ENCODE data around the gene PTPRM. TPM values are rescaled to one million over a fixed set of nuclear protein-coding genes. Genes with fewer than 3 reads are reported as not detected.

Gene PTPRM
- total and polyA plus RNA-seq, 4 donors: 61.1 to 146 (median 87.5) TPM

DNA sequence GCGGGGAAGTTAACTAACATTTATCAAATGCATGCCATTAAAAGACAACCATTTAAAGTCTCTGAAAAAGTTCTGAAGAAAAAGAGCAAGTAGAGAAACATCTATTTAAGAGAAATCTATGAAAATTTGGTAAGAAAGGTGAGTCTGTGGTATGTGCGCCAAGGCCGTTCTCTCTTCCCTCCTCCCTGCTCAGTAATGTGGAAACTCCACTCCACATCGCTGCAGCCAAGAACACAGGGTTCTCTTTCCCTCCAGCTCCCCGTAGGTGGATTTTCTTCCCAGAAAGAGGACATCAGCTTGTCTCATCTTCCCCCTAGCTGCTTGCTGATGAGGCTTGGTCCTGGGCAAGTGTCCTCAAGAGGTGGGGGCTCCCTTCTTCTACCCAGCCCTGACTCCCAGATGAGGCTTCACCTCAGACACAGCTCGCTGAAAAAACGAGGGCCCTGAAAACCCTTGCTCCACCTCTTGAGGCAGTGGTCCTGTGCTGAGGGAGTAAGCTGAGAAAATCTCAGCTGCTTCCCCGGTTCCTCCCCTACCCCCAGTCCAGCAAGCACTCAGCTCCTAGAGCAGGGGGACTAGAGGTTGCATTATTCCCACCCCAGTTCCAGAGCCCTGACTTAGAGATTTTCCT lies 45.8 kb upstream of the PTPRM start:
- ATAC-seq (ENCODE audit: insufficient read depth, low FRiP score): no peak
- Histone ChIP-seq H3K4me3 (no peak overlapping the region), H3K9ac (ENCODE audit: insufficient read depth in 1 of 2, low read length in 2 of 2) (no peak overlapping the region), H3K27ac (ENCODE audit: low read depth in 1 of 2, low read length in 1 of 2) (no peak overlapping the region), H3K9me3 (ENCODE audit: control insufficient read depth in 4 of 4, insufficient read depth in 3 of 4, low read length in 3 of 4) (no peaks in the 10 kb centered on the region), H3K27me3 (ENCODE audit: control insufficient read depth in 3 of 3, insufficient read depth in 3 of 3, low read length in 2 of 3) (no peaks in the 10 kb centered on the region), H3K36me3 (ENCODE audit: control insufficient read depth in 4 of 4, insufficient read depth in 4 of 4, low read length in 4 of 4) (no peaks in the 10 kb centered on the region), H3K4me1 (ENCODE audit: control insufficient read depth in 5 of 5, insufficient read depth in 5 of 5, low read length in 5 of 5) (no peaks in the 10 kb centered on the region)
- WGBS, 2 donors: 85 to 94% methylated on average over 8 of the region's 8 CpGs
- peak in 1 of 3 donors; percentile 17 for DNase-seq
- TF ChIP-seq, protein P1, sequence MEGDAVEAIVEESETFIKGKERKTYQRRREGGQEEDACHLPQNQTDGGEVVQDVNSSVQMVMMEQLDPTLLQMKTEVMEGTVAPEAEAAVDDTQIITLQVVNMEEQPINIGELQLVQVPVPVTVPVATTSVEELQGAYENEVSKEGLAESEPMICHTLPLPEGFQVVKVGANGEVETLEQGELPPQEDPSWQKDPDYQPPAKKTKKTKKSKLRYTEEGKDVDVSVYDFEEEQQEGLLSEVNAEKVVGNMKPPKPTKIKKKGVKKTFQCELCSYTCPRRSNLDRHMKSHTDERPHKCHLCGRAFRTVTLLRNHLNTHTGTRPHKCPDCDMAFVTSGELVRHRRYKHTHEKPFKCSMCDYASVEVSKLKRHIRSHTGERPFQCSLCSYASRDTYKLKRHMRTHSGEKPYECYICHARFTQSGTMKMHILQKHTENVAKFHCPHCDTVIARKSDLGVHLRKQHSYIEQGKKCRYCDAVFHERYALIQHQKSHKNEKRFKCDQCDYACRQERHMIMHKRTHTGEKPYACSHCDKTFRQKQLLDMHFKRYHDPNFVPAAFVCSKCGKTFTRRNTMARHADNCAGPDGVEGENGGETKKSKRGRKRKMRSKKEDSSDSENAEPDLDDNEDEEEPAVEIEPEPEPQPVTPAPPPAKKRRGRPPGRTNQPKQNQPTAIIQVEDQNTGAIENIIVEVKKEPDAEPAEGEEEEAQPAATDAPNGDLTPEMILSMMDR (IDR thresholded peaks at IDR 0.05; ENCODE audit: control extremely low read depth, extremely low read depth): no peak

GRCh38 chr18:7523772-7524171 lies 43.3 kb upstream of the PTPRM start:
- Histone ChIP-seq H3K9me3 (ENCODE audit: control insufficient read depth in 4 of 4, insufficient read depth in 3 of 4, low read length in 3 of 4) (no peaks in the 10 kb centered on the region), H3K36me3 (ENCODE audit: control insufficient read depth in 4 of 4, insufficient read depth in 4 of 4, low read length in 4 of 4) (no peaks in the 10 kb centered on the region), H3K27me3 (ENCODE audit: control insufficient read depth in 3 of 3, insufficient read depth in 3 of 3, low read length in 2 of 3) (no peaks in the 10 kb centered on the region), H3K4me3 (no peak overlapping the region), H3K4me1 (ENCODE audit: control insufficient read depth in 5 of 5, insufficient read depth in 5 of 5, low read length in 5 of 5) (no peaks in the 10 kb centered on the region), H3K27ac (ENCODE audit: low read depth in 1 of 2, low read length in 1 of 2) (no peak overlapping the region), H3K9ac (ENCODE audit: insufficient read depth in 1 of 2, low read length in 2 of 2) (no peak overlapping the region)
- TF ChIP-seq, protein P1 (IDR thresholded peaks at IDR 0.05; ENCODE audit: control extremely low read depth, extremely low read depth): no peak
- no peak for DNase-seq
- no peak for ATAC-seq (ENCODE audit: insufficient read depth, low FRiP score)
- 93 to 94% methylated on average over 3 of the region's 3 CpGs for WGBS, 2 donors

DNA sequence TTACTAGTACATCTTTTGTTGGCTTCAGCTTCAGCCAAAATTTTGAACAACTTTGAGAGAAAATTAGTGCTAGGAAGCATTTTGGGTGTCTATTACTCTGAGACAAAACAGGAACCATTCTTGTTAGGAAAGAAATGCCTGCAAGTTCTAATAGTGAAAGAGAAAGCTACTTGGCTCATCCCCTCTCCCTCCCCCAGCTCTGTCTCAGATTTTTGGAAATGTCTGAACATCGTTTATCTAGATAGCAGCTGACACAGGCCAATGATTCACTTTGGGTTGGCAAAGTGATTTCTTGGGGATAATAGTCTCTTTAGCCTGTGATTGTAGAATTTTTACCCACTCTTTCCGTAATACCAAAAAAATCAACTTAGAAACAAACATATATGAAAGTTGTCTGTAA lies 42.3 kb upstream of the PTPRM start:
- no peaks in the 10 kb centered on the region for H3K36me3 ChIP-seq (ENCODE audit: control insufficient read depth in 4 of 4, insufficient read depth in 4 of 4, low read length in 4 of 4)
- DNase-seq: no peak
- no peaks in the 10 kb centered on the region for H3K4me1 ChIP-seq (ENCODE audit: control insufficient read depth in 5 of 5, insufficient read depth in 5 of 5, low read length in 5 of 5)
- no peak overlapping the region for H3K9ac ChIP-seq (ENCODE audit: insufficient read depth in 1 of 2, low read length in 2 of 2)
- no peaks in the 10 kb centered on the region for H3K27me3 ChIP-seq (ENCODE audit: control insufficient read depth in 3 of 3, insufficient read depth in 3 of 3, low read length in 2 of 3)
- no peak overlapping the region for H3K4me3 ChIP-seq
- ATAC-seq (ENCODE audit: insufficient read depth, low FRiP score): peak; percentile 53
- 48 to 58% methylated on average over 2 of the region's 2 CpGs for WGBS, 2 donors
- TF ChIP-seq, protein P1 (IDR thresholded peaks at IDR 0.05; ENCODE audit: control extremely low read depth, extremely low read depth): no peak
- H3K9me3 ChIP-seq (ENCODE audit: control insufficient read depth in 4 of 4, insufficient read depth in 3 of 4, low read length in 3 of 4): peaks cover 0 to 3% (median 0%) of the 10 kb centered on the region in 4 donors
- no peak overlapping the region for H3K27ac ChIP-seq (ENCODE audit: low read depth in 1 of 2, low read length in 1 of 2)

- Histone ChIP-seq H3K27me3 (ENCODE audit: control insufficient read depth in 3 of 3, insufficient read depth in 3 of 3, low read length in 2 of 3) (no peaks in the 10 kb centered on the region), H3K27ac (ENCODE audit: low read depth in 1 of 2, low read length in 1 of 2) (no peak overlapping the region), H3K9me3 (ENCODE audit: control insufficient read depth in 4 of 4, insufficient read depth in 3 of 4, low read length in 3 of 4) (peaks cover 0 to 5% (median 0%) of the 10 kb centered on the region in 4 donors), H3K4me1 (ENCODE audit: control insufficient read depth in 5 of 5, insufficient read depth in 5 of 5, low read length in 5 of 5) (no peaks in the 10 kb centered on the region), H3K36me3 (ENCODE audit: control insufficient read depth in 4 of 4, insufficient read depth in 4 of 4, low read length in 4 of 4) (no peaks in the 10 kb centered on the region), H3K9ac (ENCODE audit: insufficient read depth in 1 of 2, low read length in 2 of 2) (no peak overlapping the region), H3K4me3 (no peak overlapping the region)
- ATAC-seq (ENCODE audit: insufficient read depth, low FRiP score) (no peak), DNase-seq (no peak)
- TF ChIP-seq, protein P1 (IDR thresholded peaks at IDR 0.05; ENCODE audit: control extremely low read depth, extremely low read depth): no peak
- WGBS, 2 donors: 84 to 90% methylated on average over 4 of the region's 4 CpGs
These were observed 34.2 kb upstream of the PTPRM start for GRCh38 chr18:7532942-7533341.

Data from lung (tissue), 12 donors.